ENCODE measurements around the gene CLEC7A.

The CLEC7A gene

DNA sequence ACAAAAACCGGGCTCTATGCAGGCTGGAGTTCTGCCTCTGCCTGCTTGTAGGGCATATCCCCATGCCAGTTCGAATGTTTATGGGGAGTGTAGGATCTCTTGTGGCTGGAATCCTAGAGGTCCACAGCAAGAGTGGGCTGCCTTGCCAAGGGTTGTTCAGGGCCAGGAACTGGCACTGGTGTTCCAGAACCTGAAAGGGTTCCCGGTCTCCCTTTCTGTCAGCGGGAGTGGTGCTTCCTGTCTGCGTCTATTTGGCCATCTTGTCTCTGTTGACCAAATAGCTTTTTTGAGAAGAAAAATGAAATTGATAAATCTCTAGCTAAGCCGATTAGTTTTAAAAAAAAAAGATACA lies 24.1 kb upstream of the CLEC7A start:
- Histone ChIP-seq H3K9me3 (no peaks in the 10 kb centered on the region), H3K27ac (peak overlapping the region; percentile 80), H3K27me3 (no peaks in the 10 kb centered on the region), H3K4me1 (ENCODE audit: control insufficient read depth in 1 of 2, insufficient read depth in 1 of 2, low read depth in 1 of 2, low read length in 1 of 2) (peaks cover 18 to 22% of the 10 kb centered on the region in 2 experiments), H3K36me3 (no peaks in the 10 kb centered on the region), H3K4me3 (ENCODE audit: low read depth in 1 of 2, low read length in 1 of 2) (peak overlapping the region; percentile 86 to 92)
- TF ChIP-seq, protein P1, sequence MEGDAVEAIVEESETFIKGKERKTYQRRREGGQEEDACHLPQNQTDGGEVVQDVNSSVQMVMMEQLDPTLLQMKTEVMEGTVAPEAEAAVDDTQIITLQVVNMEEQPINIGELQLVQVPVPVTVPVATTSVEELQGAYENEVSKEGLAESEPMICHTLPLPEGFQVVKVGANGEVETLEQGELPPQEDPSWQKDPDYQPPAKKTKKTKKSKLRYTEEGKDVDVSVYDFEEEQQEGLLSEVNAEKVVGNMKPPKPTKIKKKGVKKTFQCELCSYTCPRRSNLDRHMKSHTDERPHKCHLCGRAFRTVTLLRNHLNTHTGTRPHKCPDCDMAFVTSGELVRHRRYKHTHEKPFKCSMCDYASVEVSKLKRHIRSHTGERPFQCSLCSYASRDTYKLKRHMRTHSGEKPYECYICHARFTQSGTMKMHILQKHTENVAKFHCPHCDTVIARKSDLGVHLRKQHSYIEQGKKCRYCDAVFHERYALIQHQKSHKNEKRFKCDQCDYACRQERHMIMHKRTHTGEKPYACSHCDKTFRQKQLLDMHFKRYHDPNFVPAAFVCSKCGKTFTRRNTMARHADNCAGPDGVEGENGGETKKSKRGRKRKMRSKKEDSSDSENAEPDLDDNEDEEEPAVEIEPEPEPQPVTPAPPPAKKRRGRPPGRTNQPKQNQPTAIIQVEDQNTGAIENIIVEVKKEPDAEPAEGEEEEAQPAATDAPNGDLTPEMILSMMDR (IDR thresholded peaks at IDR 0.05): no peak

DNA sequence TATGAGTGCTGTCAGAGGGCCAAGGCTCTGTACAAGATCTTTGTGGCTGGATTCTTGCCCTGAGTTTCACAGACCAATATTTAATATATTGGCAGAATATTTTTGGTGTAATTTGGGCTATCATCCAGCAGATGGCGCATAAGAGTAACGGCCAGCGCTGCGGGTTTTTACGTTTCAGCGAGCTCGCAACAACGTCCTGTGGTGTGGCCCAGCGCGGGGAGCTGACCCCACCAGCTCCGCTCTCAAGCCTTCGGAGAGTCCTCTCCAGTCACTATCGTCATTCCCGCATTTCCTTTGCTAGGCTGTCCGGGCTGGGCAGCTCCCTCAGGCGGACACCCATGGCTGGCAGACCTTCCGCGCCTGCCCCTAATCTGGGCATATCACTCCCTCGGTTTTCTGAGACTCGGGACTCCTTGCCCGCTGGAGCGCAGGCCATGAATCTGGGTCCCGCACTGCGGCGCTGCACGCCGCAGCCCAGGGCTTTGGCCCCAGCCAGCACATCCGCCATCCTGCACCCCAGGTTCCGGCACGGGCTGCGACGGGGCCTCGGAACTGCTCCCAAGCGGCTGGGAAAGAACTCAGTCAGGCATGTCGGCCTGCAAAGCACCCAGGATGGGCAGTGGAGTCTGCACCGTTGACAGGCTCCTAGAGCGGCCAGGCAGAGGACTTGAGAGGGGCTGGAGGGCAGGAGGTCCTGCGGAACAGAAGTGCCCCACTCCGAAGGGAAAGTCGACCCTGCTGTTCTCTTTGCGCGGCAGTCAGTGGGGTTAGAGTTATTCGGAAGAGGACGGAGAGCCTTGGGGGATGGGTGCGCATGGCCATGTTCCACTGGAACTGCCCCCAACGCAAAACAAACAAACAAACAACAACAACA lies 23.5 kb upstream of the CLEC7A start:
- Histone ChIP-seq H3K4me1 (ENCODE audit: control insufficient read depth in 1 of 2, insufficient read depth in 1 of 2, low read depth in 1 of 2, low read length in 1 of 2) (peaks cover 16 to 17% of the 10 kb centered on the region in 2 experiments), H3K4me3 (ENCODE audit: low read depth in 1 of 2, low read length in 1 of 2) (peak overlapping the region; percentile 86 to 92), H3K27me3 (no peaks in the 10 kb centered on the region), H3K27ac (peak overlapping the region; percentile 80), H3K36me3 (no peaks in the 10 kb centered on the region), H3K9me3 (no peaks in the 10 kb centered on the region)
- TF ChIP-seq, protein P1 (IDR thresholded peaks at IDR 0.05): peak; percentile 92

DNA sequence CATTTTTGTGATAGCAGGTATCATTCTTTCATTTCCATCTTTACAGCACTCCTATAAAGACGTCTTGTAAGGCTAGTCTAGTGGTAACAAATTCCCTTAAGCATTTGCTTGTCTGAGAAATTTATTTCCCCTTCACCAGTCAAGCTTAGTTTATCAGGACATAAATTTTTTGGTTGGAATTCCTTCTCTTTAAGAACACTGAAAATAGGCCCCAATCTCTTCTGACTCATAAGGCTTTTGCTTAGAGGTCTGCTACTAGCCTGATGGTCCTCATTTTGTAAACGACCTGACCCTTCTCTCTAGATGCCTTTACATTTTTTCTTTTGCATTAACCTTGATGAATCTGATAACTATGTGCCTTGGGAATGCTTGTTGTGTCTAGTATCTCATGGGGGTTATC lies 21.6 kb upstream of the CLEC7A start:
- Histone ChIP-seq H3K9me3 (no peaks in the 10 kb centered on the region), H3K36me3 (no peaks in the 10 kb centered on the region), H3K27ac (no peak overlapping the region)

DNA sequence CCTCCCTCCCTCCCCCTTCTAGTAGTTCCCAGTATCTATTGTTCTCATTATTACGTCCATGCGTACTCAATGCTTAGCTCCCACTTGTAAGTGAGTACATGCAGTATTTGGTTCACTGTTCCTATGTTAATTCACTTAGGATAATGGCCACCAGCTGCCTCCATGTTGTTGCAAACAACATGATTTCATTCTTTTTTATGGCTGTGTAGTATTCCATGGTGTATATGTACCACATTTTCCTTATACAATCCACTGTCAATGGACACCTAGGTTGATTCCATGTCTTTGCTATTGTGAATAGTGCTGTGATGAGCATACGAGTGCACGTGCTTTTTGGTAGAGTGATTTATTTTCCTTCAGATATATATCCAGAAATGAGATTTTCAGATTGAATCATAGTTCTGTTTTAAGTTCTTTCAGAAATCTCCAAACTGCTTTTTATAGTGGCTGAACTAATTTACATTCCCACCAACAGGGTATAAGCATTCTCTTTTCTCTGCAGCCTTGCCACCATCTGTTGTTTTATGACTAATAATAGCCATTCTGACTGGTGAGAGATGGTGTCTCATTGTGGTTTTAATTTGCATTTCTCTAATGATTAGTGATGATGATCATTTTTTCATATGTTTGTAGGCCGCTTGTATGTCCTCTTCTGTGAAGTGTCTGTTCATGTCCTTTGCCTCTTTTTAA lies 17.9 kb upstream of the CLEC7A start:
- Histone ChIP-seq H3K4me3 (ENCODE audit: low read depth in 1 of 2, low read length in 1 of 2) (no peak overlapping the region), H3K27ac (no peak overlapping the region), H3K27me3 (no peaks in the 10 kb centered on the region), H3K9me3 (no peaks in the 10 kb centered on the region), H3K36me3 (no peaks in the 10 kb centered on the region), H3K4me1 (ENCODE audit: control insufficient read depth in 1 of 2, insufficient read depth in 1 of 2, low read depth in 1 of 2, low read length in 1 of 2) (no peaks in the 10 kb centered on the region)
- TF ChIP-seq, protein P1 (IDR thresholded peaks at IDR 0.05): no peak

More for the DNA sequence above, 21.6 kb upstream of the CLEC7A start:
- H3K27me3 ChIP-seq: no peaks in the 10 kb centered on the region
- H3K4me1 ChIP-seq (ENCODE audit: control insufficient read depth in 1 of 2, insufficient read depth in 1 of 2, low read depth in 1 of 2, low read length in 1 of 2): peaks cover 16 to 17% of the 10 kb centered on the region in 2 experiments
- H3K4me3 ChIP-seq (ENCODE audit: low read depth in 1 of 2, low read length in 1 of 2): no peak overlapping the region
- TF ChIP-seq, protein P1 (IDR thresholded peaks at IDR 0.05): no peak

DNA sequence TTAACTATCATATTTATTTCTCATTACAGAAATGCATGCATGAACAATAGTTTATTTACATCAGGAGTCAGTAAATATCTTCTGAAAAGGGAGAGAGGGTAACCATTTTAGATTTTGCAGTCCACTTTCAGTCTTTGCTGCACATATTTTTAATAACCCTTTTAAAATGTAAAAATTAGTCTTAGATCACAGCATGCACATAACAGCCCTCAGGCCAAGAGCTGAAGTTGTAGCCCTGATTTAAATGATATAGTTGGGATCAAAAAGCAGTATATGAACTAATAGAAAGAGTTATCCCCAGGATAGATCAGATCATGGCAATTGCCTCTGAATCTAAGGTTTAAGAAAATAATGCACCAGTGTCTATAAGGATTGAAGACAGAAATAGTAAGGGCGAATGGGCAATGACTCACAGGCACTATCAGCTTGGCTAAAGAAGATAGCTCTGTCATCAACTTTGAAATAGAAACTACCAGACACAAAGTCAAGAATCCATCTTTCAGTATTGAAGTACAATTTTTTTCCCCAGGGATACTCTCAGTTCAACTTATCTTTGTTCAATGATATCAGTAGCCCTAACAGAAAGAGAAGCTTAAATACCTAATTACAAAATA lies 13.1 kb upstream of the CLEC7A start:
- Histone ChIP-seq H3K9me3 (no peaks in the 10 kb centered on the region), H3K27ac (no peak overlapping the region), H3K27me3 (no peaks in the 10 kb centered on the region), H3K36me3 (no peaks in the 10 kb centered on the region), H3K4me1 (ENCODE audit: control insufficient read depth in 1 of 2, insufficient read depth in 1 of 2, low read depth in 1 of 2, low read length in 1 of 2) (peaks cover 8 to 9% of the 10 kb centered on the region in 2 experiments), H3K4me3 (ENCODE audit: low read depth in 1 of 2, low read length in 1 of 2) (no peak overlapping the region)
- TF ChIP-seq, protein P1 (IDR thresholded peaks at IDR 0.05): no peak
